Erythroblast (primary cell): ENCODE measurements around the gene ZSWIM3.
A peak's percentile ranks its signal among the peaks of the same experiment; 100 is the strongest.

Source experiments
- DNase-seq, 2 experiments: peaks; one replicate each; lab custom pipeline; 2025; lab: John Stamatoyannopoulos, UW
- GATA1 ChIP-seq: IDR thresholded peaks from 2 replicates; pipeline ENCODE4 v1.6.1; 2011; ENCODE audit warnings: low read depth, mild to moderate bottlenecking, control low read depth, low read length, moderate library complexity
- POLR2A ChIP-seq: IDR thresholded peaks from 2 replicates; pipeline ENCODE4 v1.6.1; 2011; ENCODE audit warnings: mild to moderate bottlenecking, low read length

ZSWIM3 gene

GRCh38 chr20:45882469-45883099 lies 25.2 kb downstream of the ZSWIM3 start:
- DNase-seq, result no peak
- no peak for TF ChIP-seq GATA1
- TF ChIP-seq POLR2A, result no peak

GRCh38 chr20:45883100-45883469 lies 25.7 kb downstream of the ZSWIM3 start:
- TF ChIP-seq GATA1 (no peak), POLR2A (no peak)
- no peak for DNase-seq

GRCh38 chr20:45886590-45887345 lies 29.4 kb downstream of the ZSWIM3 start:
- DNase-seq, result no peak
- TF ChIP-seq POLR2A (no peak), GATA1 (no peak)

GRCh38 chr20:45887346-45887715 lies 29.9 kb downstream of the ZSWIM3 start, which contains the start of gene SPATA25:
Gene SPATA25, minus strand, starts transcription at chr20:45887622. Its CDS starts 32 bp downstream, at chr20:45887590.
- TF ChIP-seq GATA1, result no peak
- no peak for TF ChIP-seq POLR2A
- DNase-seq, result no peak

GRCh38 chr20:45888681-45889080 lies 31.3 kb downstream of the ZSWIM3 start:
- TF ChIP-seq GATA1 (no peak), POLR2A (no peak)
- DNase-seq, result no peak

- peak; percentile 86 for DNase-seq
- no peak for TF ChIP-seq GATA1
- TF ChIP-seq POLR2A, result peak; percentile 16
These were observed 32.9 kb downstream of the ZSWIM3 start for GRCh38 chr20:45890077-45890984.

- DNase-seq, result peak; percentile 93 to 94
- TF ChIP-seq GATA1, result no peak
- TF ChIP-seq POLR2A, result peak; percentile 57
These were observed 33.9 kb downstream of the ZSWIM3 start, which contains the start of the genes CTSA and NEURL2 for GRCh38 chr20:45890985-45891983. Gene CTSA, plus strand, starts transcription at chr20:45891335. Its CDS starts 234 bp downstream, at chr20:45891569. Gene NEURL2, minus strand, starts transcription at chr20:45891208. Its CDS starts 217 bp downstream, at chr20:45890991.

- peak; percentile 21 to 54 for DNase-seq
- TF ChIP-seq GATA1 (no peak), POLR2A (no peak)
These were observed 34.8 kb downstream of the ZSWIM3 start for GRCh38 chr20:45892049-45892825.

- DNase-seq, result no peak
- TF ChIP-seq GATA1, result no peak
- no peak for TF ChIP-seq POLR2A
These were observed 35.5 kb downstream of the ZSWIM3 start for GRCh38 chr20:45892828-45893500.

- DNase-seq, result no peak
- TF ChIP-seq POLR2A, result no peak
These were observed 36.4 kb downstream of the ZSWIM3 start for GRCh38 chr20:45893831-45894230.

- TF ChIP-seq GATA1, result no peak
- no peak for DNase-seq
These were observed 37.4 kb downstream of the ZSWIM3 start for GRCh38 chr20:45894797-45895196.

GRCh38 chr20:45896641-45897161 lies 39.3 kb downstream of the ZSWIM3 start:
- no peak for DNase-seq
- TF ChIP-seq GATA1 (no peak), POLR2A (no peak)
